HL-60 (cell line): ENCODE data around the gene AMOT.

Experiments used
- DNase-seq, 2 experiments: peaks; one replicate each; pipeline ENCODE4 v3.0.0-alpha.2; 2010 to 2020; ENCODE audit warnings: low read depth in 1 of 2, low spot score in 1 of 2
- H3K27ac ChIP-seq: fragments of 250-450 bp; sonication (Bioruptor Pico); replicated peaks from 2 replicates; pipeline ENCODE4 v1.5.1; 2020; ENCODE audit warnings: mild to moderate bottlenecking, moderate library complexity
- H3K27me3 ChIP-seq: fragments of 250-450 bp; sonication (Bioruptor Pico); 2 replicates; pipeline ENCODE4 v1.5.1; 2021; ENCODE audit warnings: mild to moderate bottlenecking, moderate library complexity; ENCODE audit not compliant: insufficient read depth, poor library complexity, severe bottlenecking
- H3K4me3 ChIP-seq: replicated peaks from 2 replicates; pipeline ENCODE4 v1.5.1; 2011; ENCODE audit warnings: mild to moderate bottlenecking, control low read depth, low read length; ENCODE audit not compliant: insufficient read depth
- GABPA ChIP-seq: IDR thresholded peaks from 2 replicates; pipeline ENCODE4 v1.6.1; 2012; ENCODE audit warnings: low read depth
- POLR2AphosphoS5 ChIP-seq: IDR thresholded peaks from 2 replicates; pipeline ENCODE4 v1.6.1; 2012; ENCODE audit warnings: low read depth
- SPI1 ChIP-seq: IDR thresholded peaks from 2 replicates; pipeline ENCODE4 v1.6.1; 2012; ENCODE audit warnings: low read depth, mild to moderate bottlenecking, borderline replicate concordance
- TF ChIP-seq, protein P1 (sequence below): IDR thresholded peaks from 2 replicates; pipeline ENCODE4 v1.6.1; 2012; ENCODE audit warnings: low read depth; ENCODE audit not compliant: insufficient replicate concordance
- TF ChIP-seq, protein P2 (sequence below): IDR thresholded peaks from one replicate; pipeline ENCODE4 v1.5.1; 2011; ENCODE audit warnings: low read length, control low read depth, inconsistent platforms; ENCODE audit not compliant: insufficient read depth

AMOT gene

DNA sequence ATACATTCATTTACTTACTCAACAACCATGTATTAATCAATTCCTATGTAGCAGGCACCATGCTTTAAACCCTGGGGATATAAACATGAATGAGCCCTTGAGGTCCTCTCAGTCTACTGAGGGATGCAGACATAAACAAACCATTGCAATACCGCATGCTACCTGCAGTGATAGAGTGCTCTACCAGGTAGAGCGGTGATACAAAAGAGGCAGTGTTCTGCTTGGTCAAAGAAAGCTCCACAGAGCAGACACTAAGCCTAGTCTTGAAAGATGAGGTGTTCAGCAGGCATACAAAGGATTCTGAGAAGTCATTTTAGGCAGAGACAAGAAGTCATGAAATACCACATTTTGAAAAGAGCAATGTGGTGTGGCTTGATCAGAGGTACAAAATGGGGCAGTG lies 26.9 kb upstream of the AMOT start:
- H3K27me3 ChIP-seq, result no peaks in the 10 kb centered on the region

DNA sequence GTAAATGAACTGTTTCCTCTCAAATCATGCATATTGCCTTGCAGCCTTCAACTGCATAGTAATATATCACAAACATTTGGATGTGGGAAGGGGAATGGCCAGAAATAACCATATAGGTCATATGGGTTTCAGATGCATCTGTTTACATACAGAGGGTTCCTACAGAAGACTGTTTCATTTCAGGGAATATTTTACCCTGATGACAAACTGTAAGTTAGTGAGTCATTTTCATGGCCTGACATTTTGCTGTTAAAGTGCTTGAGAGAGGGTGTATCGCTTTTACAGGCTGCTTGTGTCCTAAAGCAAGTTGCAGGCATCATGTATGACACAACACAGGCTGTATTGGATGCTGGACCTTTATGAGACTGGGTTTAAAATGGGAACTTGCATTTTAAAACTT lies 25.5 kb upstream of the AMOT start:
- H3K4me3 ChIP-seq, result no peak overlapping the region
- DNase-seq, result no peak
- no peak overlapping the region for H3K27ac ChIP-seq
- no peaks in the 10 kb centered on the region for H3K27me3 ChIP-seq
- no peak for TF ChIP-seq SPI1
- TF ChIP-seq, protein P1, sequence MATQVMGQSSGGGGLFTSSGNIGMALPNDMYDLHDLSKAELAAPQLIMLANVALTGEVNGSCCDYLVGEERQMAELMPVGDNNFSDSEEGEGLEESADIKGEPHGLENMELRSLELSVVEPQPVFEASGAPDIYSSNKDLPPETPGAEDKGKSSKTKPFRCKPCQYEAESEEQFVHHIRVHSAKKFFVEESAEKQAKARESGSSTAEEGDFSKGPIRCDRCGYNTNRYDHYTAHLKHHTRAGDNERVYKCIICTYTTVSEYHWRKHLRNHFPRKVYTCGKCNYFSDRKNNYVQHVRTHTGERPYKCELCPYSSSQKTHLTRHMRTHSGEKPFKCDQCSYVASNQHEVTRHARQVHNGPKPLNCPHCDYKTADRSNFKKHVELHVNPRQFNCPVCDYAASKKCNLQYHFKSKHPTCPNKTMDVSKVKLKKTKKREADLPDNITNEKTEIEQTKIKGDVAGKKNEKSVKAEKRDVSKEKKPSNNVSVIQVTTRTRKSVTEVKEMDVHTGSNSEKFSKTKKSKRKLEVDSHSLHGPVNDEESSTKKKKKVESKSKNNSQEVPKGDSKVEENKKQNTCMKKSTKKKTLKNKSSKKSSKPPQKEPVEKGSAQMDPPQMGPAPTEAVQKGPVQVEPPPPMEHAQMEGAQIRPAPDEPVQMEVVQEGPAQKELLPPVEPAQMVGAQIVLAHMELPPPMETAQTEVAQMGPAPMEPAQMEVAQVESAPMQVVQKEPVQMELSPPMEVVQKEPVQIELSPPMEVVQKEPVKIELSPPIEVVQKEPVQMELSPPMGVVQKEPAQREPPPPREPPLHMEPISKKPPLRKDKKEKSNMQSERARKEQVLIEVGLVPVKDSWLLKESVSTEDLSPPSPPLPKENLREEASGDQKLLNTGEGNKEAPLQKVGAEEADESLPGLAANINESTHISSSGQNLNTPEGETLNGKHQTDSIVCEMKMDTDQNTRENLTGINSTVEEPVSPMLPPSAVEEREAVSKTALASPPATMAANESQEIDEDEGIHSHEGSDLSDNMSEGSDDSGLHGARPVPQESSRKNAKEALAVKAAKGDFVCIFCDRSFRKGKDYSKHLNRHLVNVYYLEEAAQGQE, result no peak
- TF ChIP-seq GABPA, result no peak
- TF ChIP-seq, protein P2, sequence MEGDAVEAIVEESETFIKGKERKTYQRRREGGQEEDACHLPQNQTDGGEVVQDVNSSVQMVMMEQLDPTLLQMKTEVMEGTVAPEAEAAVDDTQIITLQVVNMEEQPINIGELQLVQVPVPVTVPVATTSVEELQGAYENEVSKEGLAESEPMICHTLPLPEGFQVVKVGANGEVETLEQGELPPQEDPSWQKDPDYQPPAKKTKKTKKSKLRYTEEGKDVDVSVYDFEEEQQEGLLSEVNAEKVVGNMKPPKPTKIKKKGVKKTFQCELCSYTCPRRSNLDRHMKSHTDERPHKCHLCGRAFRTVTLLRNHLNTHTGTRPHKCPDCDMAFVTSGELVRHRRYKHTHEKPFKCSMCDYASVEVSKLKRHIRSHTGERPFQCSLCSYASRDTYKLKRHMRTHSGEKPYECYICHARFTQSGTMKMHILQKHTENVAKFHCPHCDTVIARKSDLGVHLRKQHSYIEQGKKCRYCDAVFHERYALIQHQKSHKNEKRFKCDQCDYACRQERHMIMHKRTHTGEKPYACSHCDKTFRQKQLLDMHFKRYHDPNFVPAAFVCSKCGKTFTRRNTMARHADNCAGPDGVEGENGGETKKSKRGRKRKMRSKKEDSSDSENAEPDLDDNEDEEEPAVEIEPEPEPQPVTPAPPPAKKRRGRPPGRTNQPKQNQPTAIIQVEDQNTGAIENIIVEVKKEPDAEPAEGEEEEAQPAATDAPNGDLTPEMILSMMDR, result no peak
- no peak for TF ChIP-seq POLR2AphosphoS5

More for the DNA sequence above, 26.9 kb upstream of the AMOT start:
- no peak overlapping the region for H3K27ac ChIP-seq
- TF ChIP-seq GABPA (no peak), POLR2AphosphoS5 (no peak), SPI1 (no peak)
- TF ChIP-seq, protein P2, result no peak
- TF ChIP-seq, protein P1, result no peak
- no peak for DNase-seq
- no peak overlapping the region for H3K4me3 ChIP-seq

DNA sequence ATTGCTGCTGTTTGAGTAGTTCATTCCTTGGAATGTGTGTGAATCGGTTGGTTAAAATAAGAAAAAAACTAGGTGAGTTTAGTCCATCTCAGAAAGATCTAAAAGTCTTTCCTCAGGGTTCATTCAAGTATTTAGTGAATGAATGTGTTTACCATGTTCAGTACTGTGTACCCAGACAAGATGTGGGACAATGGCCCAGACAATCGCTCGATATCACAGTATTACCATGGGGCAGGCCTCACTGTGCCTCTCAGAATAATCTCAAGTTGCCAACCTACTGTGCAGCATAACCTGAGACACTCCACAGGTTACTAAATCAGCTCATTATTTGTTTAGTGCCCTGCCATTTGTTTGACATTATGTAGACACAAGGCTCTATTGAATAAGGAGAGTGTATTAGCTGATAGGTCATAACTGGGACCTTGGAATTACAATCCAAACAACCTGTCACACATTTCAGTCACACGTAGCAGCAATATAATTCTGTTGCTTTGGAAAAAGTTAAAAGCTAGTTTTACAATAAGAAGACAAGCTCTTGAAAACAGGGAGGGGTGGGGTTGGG lies 24.9 kb upstream of the AMOT start:
- TF ChIP-seq, protein P2, result no peak
- TF ChIP-seq SPI1, result no peak
- no peak for TF ChIP-seq GABPA
- TF ChIP-seq, protein P1, result no peak
- no peak for TF ChIP-seq POLR2AphosphoS5
- H3K4me3 ChIP-seq, result no peak overlapping the region
- H3K27ac ChIP-seq, result no peak overlapping the region
- DNase-seq, result no peak
- H3K27me3 ChIP-seq, result no peaks in the 10 kb centered on the region
